HK-2 (cell line): ENCODE results near the gene PERM1.
"Not testable (repeated sequence)": the region's sequence is repeated elsewhere in the genome, so short reads cannot be mapped to it uniquely, and the experiment has no call there.

Experiments used
- DNase-seq: peaks from one replicate; pipeline ENCODE4 v3.0.0-alpha.2; 2018; ENCODE audit not compliant: unreplicated experiment

Gene PERM1

GRCh38 chr1:981955-982558 lies at the start of gene PERM1:
PERM1 (minus strand) TSS chr1:982093; CDS start chr1:981029, 1,064 bp downstream.
- no peak for DNase-seq

- not testable (repeated sequence) for DNase-seq
Observed at GRCh38 chr1:1030867-1031658, 49.2 kb upstream of the PERM1 start.

GRCh38 chr1:1027791-1028190 lies 45.9 kb upstream of the PERM1 start:
- no peak for DNase-seq

- DNase-seq, result no peak
Observed at GRCh38 chr1:1026599-1027413, 44.9 kb upstream of the PERM1 start.

GRCh38 chr1:1025730-1026129 lies 43.8 kb upstream of the PERM1 start:
- DNase-seq, result no peak

- peak; percentile 85 for DNase-seq
Observed at GRCh38 chr1:1024771-1025699, 43.1 kb upstream of the PERM1 start.

GRCh38 chr1:1024149-1024770 lies 42.4 kb upstream of the PERM1 start:
- no peak for DNase-seq

- DNase-seq, result no peak
Observed at GRCh38 chr1:1023700-1024099, 41.8 kb upstream of the PERM1 start.

GRCh38 chr1:1022302-1023009 lies 40.6 kb upstream of the PERM1 start:
- no peak for DNase-seq

GRCh38 chr1:1021920-1022259 lies 40.0 kb upstream of the PERM1 start:
- DNase-seq, result peak; percentile 83

- DNase-seq, result peak; percentile 89
Observed at GRCh38 chr1:1021010-1021919, 39.4 kb upstream of the PERM1 start.

GRCh38 chr1:1020415-1021009 lies 38.6 kb upstream of the PERM1 start:
- DNase-seq, result peak; percentile 58

GRCh38 chr1:1020000-1020404 lies 38.1 kb upstream of the PERM1 start, which contains the start of gene AGRN:
AGRN (plus strand) TSS chr1:1020120; CDS start chr1:1020173, 53 bp downstream.
- no peak for DNase-seq

- peak; percentile 93 for DNase-seq
Observed at GRCh38 chr1:1019122-1019999, 37.5 kb upstream of the PERM1 start.

- DNase-seq, result not testable (repeated sequence)
Observed at GRCh38 chr1:1018321-1018685, 36.4 kb upstream of the PERM1 start.

- DNase-seq, result not testable (repeated sequence)
Observed at GRCh38 chr1:1017397-1018320, 35.8 kb upstream of the PERM1 start.
